H1 (cell line): Measurements from ENCODE around the gene LRRK1. TPM values are rescaled to one million over a fixed set of nuclear protein-coding genes. Genes with fewer than 3 reads are reported as not detected.

Source experiments
- CTCF ChIA-PET: fragments of 300-600 bp; sonication (Branson Sonifier 250); formaldehyde crosslinking; loops from one replicate; lab custom pipeline; 2021; ENCODE audit not compliant: partially characterized antibody; lab: Charles Lee
- POLR2A ChIA-PET: fragments of 300-600 bp; sonication (Branson Sonifier 250); formaldehyde crosslinking; loops from one replicate; lab custom pipeline; 2021; ENCODE audit warnings: inconsistent platforms; ENCODE audit not compliant: partially characterized antibody; lab: Charles Lee
- DNase-seq, 2 experiments: peaks; one replicate each; pipeline versions ENCODE4 v3.0.0 to v3.0.0-alpha.2; 2010 to 2022; ENCODE audit warnings: low spot score in 2 of 2, low read depth in 1 of 2, mixed read lengths in 1 of 2
- FAIRE-seq: peaks from 2 replicates; lab custom pipeline; 2011; peaks lifted over from hg19 to GRCh38; lab: Jason Lieb, UNC
- H2AFZ ChIP-seq: 2 replicates; pipeline ENCODE4 v1.8.1; 2012; ENCODE audit warnings: low read length, inconsistent platforms
- H2AK5ac ChIP-seq: 2 replicates; pipeline ENCODE4 v1.6.1; 2013; ENCODE audit warnings: low read depth, low read length
- H2BK120ac ChIP-seq: replicated peaks from 2 replicates; pipeline ENCODE3; 2013; ENCODE audit warnings: low read depth, low read length, inconsistent platforms
- H2BK12ac ChIP-seq: 2 replicates; pipeline ENCODE4 v1.6.1; 2013; ENCODE audit warnings: low read depth, low read length
- H2BK15ac ChIP-seq: 2 replicates; pipeline ENCODE4 v1.6.1; 2013; ENCODE audit warnings: low read length
- H2BK20ac ChIP-seq: 2 replicates; pipeline ENCODE4 v1.6.1; 2013; ENCODE audit warnings: low read length
- H2BK5ac ChIP-seq: 2 replicates; pipeline ENCODE4 v1.6.1; 2013; ENCODE audit warnings: low read depth, low read length
- H3K14ac ChIP-seq: 2 replicates; pipeline ENCODE4 v1.6.1; 2013; ENCODE audit warnings: inconsistent platforms; ENCODE audit not compliant: insufficient read length
- H3K18ac ChIP-seq: 2 replicates; pipeline ENCODE4 v1.6.1; 2013; ENCODE audit warnings: low read length; ENCODE audit errors: extremely low read depth
- H3K23ac ChIP-seq: 2 replicates; pipeline ENCODE4 v1.6.1; 2013; ENCODE audit warnings: inconsistent platforms; ENCODE audit not compliant: insufficient read length
- H3K23me2 ChIP-seq: 2 replicates; pipeline ENCODE4 v1.6.1; 2013; ENCODE audit warnings: low read depth, low read length
- H3K27ac ChIP-seq: 2 replicates; pipeline ENCODE4 v1.6.1; 2011; ENCODE audit warnings: low read depth, low read length, inconsistent platforms
- H3K27me3 ChIP-seq, 4 experiments: replicated peaks in 1 of 4; 1 replicate in 1 of 4; 2 replicates in 3 of 4; pipeline versions ENCODE4 v1.6.1 to v1.8.1; 2011 to 2013; ENCODE audit warnings: low read length in 3 of 4, mild to moderate bottlenecking in 3 of 4, inconsistent platforms in 2 of 4, mixed read lengths in 2 of 4, moderate library complexity in 1 of 4; ENCODE audit not compliant: control insufficient read depth in 3 of 4, insufficient read depth in 3 of 4; ENCODE audit errors: extremely low read depth in 1 of 4
- H3K36me3 ChIP-seq, 4 experiments: 2 replicates each; pipeline versions ENCODE4 v1.6.1 to v1.8.1; 2011 to 2013; ENCODE audit warnings: mild to moderate bottlenecking in 4 of 4, low read length in 3 of 4, moderate library complexity in 2 of 4, control low read depth in 1 of 4, inconsistent platforms in 1 of 4; ENCODE audit not compliant: insufficient read depth in 4 of 4, control insufficient read depth in 2 of 4
- H3K4ac ChIP-seq: replicated peaks from 2 replicates; pipeline ENCODE3; 2013; ENCODE audit warnings: low read length, low read depth, mixed read lengths, inconsistent platforms; ENCODE audit not compliant: insufficient read length
- H3K4me1 ChIP-seq, 4 experiments: replicated peaks in 1 of 4; 1 replicate in 1 of 4; 2 replicates in 3 of 4; pipeline versions ENCODE4 v1.6.1 to v1.8.1; 2011 to 2013; ENCODE audit warnings: low read length in 3 of 4, inconsistent platforms in 2 of 4, mixed read lengths in 1 of 4; ENCODE audit not compliant: insufficient read depth in 4 of 4, control insufficient read depth in 3 of 4
- H3K4me2 ChIP-seq, 2 experiments: 2 replicates each; pipeline versions ENCODE4 v1.6.1 to v1.8.1; 2011 to 2013; ENCODE audit warnings: low read depth in 2 of 2, low read length in 2 of 2, control low read depth in 1 of 2, inconsistent platforms in 1 of 2, mild to moderate bottlenecking in 1 of 2; ENCODE audit not compliant: insufficient read depth in 1 of 2
- H3K4me3 ChIP-seq, 4 experiments: fragments of 200-600, 300-600 bp in 1 of 4; sonication (generic), shearing (Covaris generic), sonication (Bioruptor Twin) in 1 of 4; 2 replicates each; pipeline versions ENCODE4 v1.5.1 to v1.8.1; 2011 to 2016; ENCODE audit warnings: low read length in 4 of 4, low read depth in 3 of 4, control low read depth in 2 of 4, inconsistent platforms in 2 of 4, mild to moderate bottlenecking in 2 of 4, mixed read lengths in 1 of 4, moderate library complexity in 1 of 4; ENCODE audit not compliant: insufficient read depth in 2 of 4; ENCODE audit errors: extremely low read depth in 1 of 4
- H3K56ac ChIP-seq: replicated peaks from 2 replicates; pipeline ENCODE3; 2013; ENCODE audit warnings: low read depth, mild to moderate bottlenecking, mixed read lengths, low read length, inconsistent platforms; ENCODE audit not compliant: insufficient read length
- H3K79me1 ChIP-seq: 2 replicates; pipeline ENCODE4 v1.6.1; 2013; ENCODE audit warnings: low read depth, low read length, control low read depth
- H3K79me2 ChIP-seq, 2 experiments: 2 replicates each; pipeline versions ENCODE4 v1.6.1 to v1.8.1; 2012 to 2013; ENCODE audit warnings: low read length in 2 of 2, mild to moderate bottlenecking in 2 of 2, inconsistent platforms in 1 of 2; ENCODE audit not compliant: insufficient read depth in 2 of 2, control insufficient read depth in 1 of 2
- H3K9ac ChIP-seq, 4 experiments: replicated peaks in 1 of 4; 1 replicate in 1 of 4; 2 replicates in 3 of 4; pipeline versions ENCODE4 v1.6.1 to v1.8.1; 2011 to 2013; ENCODE audit warnings: low read depth in 3 of 4, low read length in 3 of 4, control low read depth in 2 of 4, mild to moderate bottlenecking in 2 of 4, moderate library complexity in 2 of 4, inconsistent platforms in 1 of 4; ENCODE audit errors: extremely low read depth in 1 of 4
- H3K9me3 ChIP-seq, 2 experiments: 2 replicates each; pipeline versions ENCODE4 v1.6.1 to v1.8.1; 2012 to 2013; ENCODE audit warnings: mild to moderate bottlenecking in 2 of 2, moderate library complexity in 2 of 2, control low read depth in 1 of 2, inconsistent platforms in 1 of 2, low read depth in 1 of 2, low read length in 1 of 2, mixed read lengths in 1 of 2; ENCODE audit not compliant: insufficient read depth in 2 of 2
- H4K20me1 ChIP-seq, 2 experiments: replicated peaks in 1 of 2; 2 replicates each; pipeline versions ENCODE3 to v1.8.1; 2011 to 2013; ENCODE audit warnings: inconsistent platforms in 2 of 2, low read length in 2 of 2, mild to moderate bottlenecking in 1 of 2; ENCODE audit not compliant: insufficient read depth in 2 of 2, control insufficient read depth in 1 of 2
- H4K5ac ChIP-seq: 2 replicates; pipeline ENCODE4 v1.6.1; 2013; ENCODE audit warnings: low read length, low read depth, mixed read lengths, inconsistent platforms; ENCODE audit not compliant: insufficient read length
- H4K8ac ChIP-seq: 2 replicates; pipeline ENCODE4 v1.8.0; 2013; ENCODE audit warnings: mild to moderate bottlenecking, moderate library complexity, low read length, inconsistent platforms; ENCODE audit not compliant: insufficient read depth; ENCODE audit errors: extremely low read depth
- H4K91ac ChIP-seq: replicated peaks from 2 replicates; pipeline ENCODE3; 2013; ENCODE audit warnings: low read length, mixed read lengths, inconsistent platforms; ENCODE audit not compliant: insufficient read length
- BRCA1 ChIP-seq: IDR thresholded peaks from 2 replicates; pipeline ENCODE4 v1.6.1; 2012; ENCODE audit warnings: low read depth, low read length, improper control_type of control experiment
- CBX8 ChIP-seq: fragments of 300-800, 300-1000 bp; sonication (generic); IDR thresholded peaks from 2 replicates; pipeline ENCODE4 v1.7.1; 2016; ENCODE audit warnings: low read depth, low read length, borderline replicate concordance
- CTCF ChIP-seq, 3 experiments: IDR thresholded peaks; 1 replicate in 2 of 3; 2 replicates in 1 of 3; pipeline versions ENCODE4 v1.5.1 to v1.6.1; 2011; ENCODE audit warnings: low read length in 3 of 3, mild to moderate bottlenecking in 3 of 3, inconsistent platforms in 2 of 3, low read depth in 1 of 3, moderate library complexity in 1 of 3; ENCODE audit not compliant: insufficient read depth in 1 of 3; ENCODE audit errors: control extremely low read depth in 1 of 3
- HDAC2 ChIP-seq, 2 experiments: fragments of 300-600 bp in 1 of 2; sonication (generic) in 1 of 2; IDR thresholded peaks; 2 replicates each; pipeline ENCODE4 v1.6.1; 2011 to 2012; ENCODE audit warnings: low read depth in 2 of 2, low read length in 2 of 2, mild to moderate bottlenecking in 2 of 2, moderate library complexity in 2 of 2, borderline replicate concordance in 1 of 2, inconsistent platforms in 1 of 2
- KDM4A ChIP-seq: IDR thresholded peaks from one replicate; pipeline ENCODE4 v1.7.1; 2012; ENCODE audit warnings: low read depth, mild to moderate bottlenecking, moderate library complexity, low read length, inconsistent platforms; ENCODE audit not compliant: severe bottlenecking
- KDM5A ChIP-seq: fragments of 200-600 bp; IDR thresholded peaks from 2 replicates; pipeline ENCODE4 v1.7.1; 2012; ENCODE audit warnings: mild to moderate bottlenecking, low read length, inconsistent platforms, mixed read lengths
- SRF ChIP-seq: IDR thresholded peaks from 2 replicates; pipeline ENCODE4 v1.6.1; 2011; ENCODE audit warnings: mild to moderate bottlenecking, low read depth, low read length, moderate library complexity
- SUZ12 ChIP-seq: fragments of 200-600 bp; sonication (generic); IDR thresholded peaks from 2 replicates; pipeline ENCODE4 v1.6.1; 2012; ENCODE audit warnings: mild to moderate bottlenecking, inconsistent platforms, low read length, moderate library complexity, mixed read lengths
- TAF1 ChIP-seq: IDR thresholded peaks from 2 replicates; pipeline ENCODE4 v1.6.1; 2011; ENCODE audit warnings: mild to moderate bottlenecking, low read depth, low read length
- WGBS, 2 experiments: shearing (Covaris generic) in 1 of 2; methylation state at CpG; one replicate each; pipeline versions ENCODE4 v1.1.6 to v1.1.7; 2013 to 2015; ENCODE audit warnings: low lambda C conversion rate in 2 of 2, mixed read lengths in 2 of 2, inconsistent platforms in 1 of 2, low coverage in 1 of 2, missing lambda C conversion rate in 1 of 2; ENCODE audit not compliant: insufficient replicate concordance in 2 of 2, insufficient coverage in 1 of 2, insufficient read length in 1 of 2; ENCODE audit errors: extremely low coverage in 1 of 2, missing lambda C conversion rate in 1 of 2; 5-methylcytosine and 5-hydroxymethylcytosine counted together
- polyA plus RNA-seq, 7 experiments: library from polyadenylated mRNA; depleted of rRNA in 3 of 7; stranded (reverse) in 5 of 7; unstranded in 2 of 7; fragments of >200 nt in 5 of 7; fragments of 200-250 nt in 2 of 7; gene quantifications; 1 replicate in 5 of 7; 2 replicates in 1 of 7; 4 replicates in 1 of 7; pipeline versions ENCODE4 v1.2.1 to v1.2.3, GENCODE V29; 2011 to 2013; ENCODE audit warnings: missing spikeins in 2 of 7, mixed read lengths in 2 of 7
- total RNA-seq: library from RNA; stranded (reverse); fragmentation: NEBNext Ultra II Directional; extraction: Animal tissue kit (Norgen Biotek cat#: 25700); gene quantifications from 2 replicates; pipeline ENCODE4 v1.2.1, GENCODE V29; 2021

LRRK1 gene
- total and polyA plus RNA-seq, 2 of the 8 experiments (the other 6 are each of a cell fraction or from before 2014, with no cell fraction given) = 1.2 to 3.6 TPM

GRCh38 chr15:100918034-100918689 is 995 bp upstream of the LRRK1 start:
- peaks cover 31 to 59% (median 48%) of the 10 kb centered on the region in 4 experiments for H3K27me3 ChIP-seq
- H3K4me3 ChIP-seq = peak overlapping the region; percentile 42 to 68 (median 48)
- H3K56ac ChIP-seq = no peak overlapping the region
- H2AK5ac ChIP-seq = no peak overlapping the region
- no peak overlapping the region for H3K27ac ChIP-seq
- no peak overlapping the region for H3K14ac ChIP-seq
- H2AFZ ChIP-seq = peak overlapping the region; percentile 79
- H3K9me3 ChIP-seq = no peaks in the 10 kb centered on the region; a peak in 1 of 4 replicates
- no peak overlapping the region for H4K91ac ChIP-seq
- H3K4me1 ChIP-seq = peaks cover 0 to 6% (median 1%) of the 10 kb centered on the region in 4 experiments; a peak in 4 of 7 replicates
- peak overlapping the region; percentile 69; the same call in 1 of the 2 replicates for H2BK12ac ChIP-seq
- peaks cover 13% of the 10 kb centered on the region; the same call in 1 of the 2 replicates for H3K23me2 ChIP-seq
- peak overlapping the region; percentile 89 to 98 for H3K4me2 ChIP-seq
- H4K8ac ChIP-seq = no peak overlapping the region
- H3K18ac ChIP-seq = peak overlapping the region; percentile 7; the same call in 1 of the 2 replicates
- no peaks in the 10 kb centered on the region for H3K36me3 ChIP-seq
- H3K23ac ChIP-seq = no peak overlapping the region
- FAIRE-seq (no peak), DNase-seq (peak in 1 of 2 experiments; percentile 94)
- no peak overlapping the region for H2BK5ac ChIP-seq
- H3K79me1 ChIP-seq = no peaks in the 10 kb centered on the region
- CTCF ChIA-PET = interaction anchor here (0.6 to 12.2 kb wide), 42 partner anchors 8 to 722 kb away, joined by 3 to 405 read pairs (median 4); partner anchors contain the start of genes ALDH1A3 and ASB7
- POLR2A ChIA-PET = interaction anchor here (0.7 to 3.1 kb wide), 2 partner anchors 90 to 172 kb away, joined by 3 to 12 read pairs; no protein-coding TSS in a partner anchor
- no peak overlapping the region for H4K5ac ChIP-seq
- H3K79me2 ChIP-seq = no peaks in the 10 kb centered on the region
- H4K20me1 ChIP-seq = no peaks in the 10 kb centered on the region
- H3K9ac ChIP-seq = no peak overlapping the region
- no peak overlapping the region for H2BK120ac ChIP-seq
- H2BK20ac ChIP-seq = no peak overlapping the region
- no peak overlapping the region for H2BK15ac ChIP-seq
- 4% methylated on average over 40 of the region's 42 CpGs; no CpG with 5 or more reads in 1 of the 2 experiments for WGBS, 2 experiments
- no peak overlapping the region for H3K4ac ChIP-seq
- TF ChIP-seq CTCF (IDR thresholded peaks at IDR 0.05; ENCODE audit: control extremely low read depth in 1 of 3, insufficient read depth in 1 of 3, low read depth in 1 of 3, low read length in 3 of 3) (peak; percentile 88 to 97 (median 93)), KDM4A (no peak), SUZ12 (no peak), SRF (no peak), CBX8 (no peak), HDAC2 (IDR thresholded peaks at IDR 0.05; ENCODE audit: borderline replicate concordance in 1 of 2, low read depth in 2 of 2, low read length in 2 of 2) (peak in 1 of 2 experiments; percentile 43; a peak in 1 of 4 replicates), BRCA1 (no peak), TAF1 (0 out of 2 replicates have a peak, but pooled peaks have one; percentile 14), KDM5A (no peak)
